GM21423 (cell line): Measurements from ENCODE around the gene ZNF142.

Experiments used
- ATAC-seq: cut with Tn5 transposase; IDR thresholded peaks from one replicate; pipeline ENCODE4 v1.9.1; 2021; ENCODE audit warnings: mild to moderate bottlenecking, moderate library complexity; ENCODE audit not compliant: unreplicated experiment

ZNF142 gene

DNA sequence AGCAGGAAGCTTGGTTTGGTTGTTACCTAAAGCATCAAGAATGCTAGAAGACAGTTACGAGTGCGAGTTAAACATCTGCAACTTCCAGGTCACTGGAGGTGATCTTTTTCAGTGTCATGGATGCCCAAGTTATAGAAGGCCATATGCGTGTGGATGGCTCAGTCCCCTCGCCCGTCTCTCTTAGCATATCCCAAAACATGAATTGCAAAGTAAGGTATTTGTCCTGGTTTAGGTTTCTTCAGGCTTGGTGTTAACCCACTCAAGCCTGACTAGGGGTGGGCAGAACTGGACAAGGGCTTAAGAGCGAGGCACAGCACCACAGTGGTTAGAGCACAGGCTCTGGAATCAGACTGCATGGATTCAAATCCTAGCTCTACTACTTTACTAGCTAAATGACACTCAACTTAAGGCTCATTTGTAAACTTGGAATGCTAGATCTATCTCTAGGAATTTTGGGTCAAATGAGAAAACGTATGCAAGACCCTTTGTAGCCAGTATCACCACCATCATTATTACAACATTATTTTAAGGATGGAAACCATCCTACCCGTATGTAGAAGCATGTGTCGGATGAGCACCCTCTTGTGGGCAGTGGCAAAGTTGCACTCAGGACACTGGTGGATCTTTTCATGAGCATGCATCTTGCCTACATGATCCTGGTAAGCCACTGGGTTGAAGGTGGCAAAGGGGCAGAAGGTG lies 11.2 kb downstream of the ZNF142 start:
- ATAC-seq = no peak

DNA sequence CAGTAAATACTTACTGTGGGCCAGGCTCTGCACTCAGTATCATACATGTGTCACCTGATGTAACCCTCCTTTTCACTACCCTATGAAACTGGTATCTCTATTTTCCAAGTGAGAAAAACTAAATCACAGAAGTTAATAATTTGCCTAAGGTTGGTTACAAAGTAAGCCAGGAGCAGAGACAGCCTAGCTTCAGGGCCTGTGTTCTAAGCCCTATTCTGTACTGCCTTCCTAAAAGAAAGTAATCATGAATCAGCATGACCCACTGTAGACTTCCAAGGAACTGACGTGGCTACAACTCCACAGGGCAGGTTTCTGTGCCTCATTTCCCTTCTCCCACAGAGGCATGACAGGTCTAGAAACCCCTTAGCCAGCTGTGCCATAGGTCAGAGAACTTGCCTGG lies 14.3 kb downstream of the ZNF142 start:
- peak; percentile 65 for ATAC-seq

GRCh38 chr2:218644721-218645120 lies 14.7 kb downstream of the ZNF142 start:
- no peak for ATAC-seq

DNA sequence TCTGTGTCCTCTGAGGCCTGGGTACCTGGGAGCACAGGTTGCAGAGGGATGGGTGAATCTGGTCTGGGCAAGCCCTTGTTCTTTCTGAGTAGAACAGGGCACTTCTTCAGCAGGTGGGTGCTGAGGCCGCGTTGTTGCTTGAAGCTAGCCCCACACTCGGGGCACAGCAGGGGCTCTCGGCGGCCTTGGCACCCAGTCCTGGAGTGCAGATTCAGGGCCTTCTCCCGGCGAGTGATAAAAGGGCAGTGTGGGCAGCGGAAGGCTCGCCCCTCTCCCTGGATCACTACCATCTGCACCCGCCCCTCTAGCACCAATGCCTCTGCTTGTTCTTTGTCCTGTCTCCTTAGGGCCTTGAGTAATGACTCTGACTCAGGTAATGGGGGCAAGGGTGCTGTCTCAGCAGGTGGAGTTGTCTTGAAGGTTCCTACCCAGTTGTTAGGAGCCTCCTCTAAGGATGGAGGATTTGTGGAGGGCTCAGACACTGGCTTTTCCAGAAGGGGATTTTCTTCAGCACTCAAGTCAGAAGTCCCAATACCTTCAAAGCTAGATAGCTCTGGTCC lies 15.6 kb downstream of the ZNF142 start:
- no peak for ATAC-seq

DNA sequence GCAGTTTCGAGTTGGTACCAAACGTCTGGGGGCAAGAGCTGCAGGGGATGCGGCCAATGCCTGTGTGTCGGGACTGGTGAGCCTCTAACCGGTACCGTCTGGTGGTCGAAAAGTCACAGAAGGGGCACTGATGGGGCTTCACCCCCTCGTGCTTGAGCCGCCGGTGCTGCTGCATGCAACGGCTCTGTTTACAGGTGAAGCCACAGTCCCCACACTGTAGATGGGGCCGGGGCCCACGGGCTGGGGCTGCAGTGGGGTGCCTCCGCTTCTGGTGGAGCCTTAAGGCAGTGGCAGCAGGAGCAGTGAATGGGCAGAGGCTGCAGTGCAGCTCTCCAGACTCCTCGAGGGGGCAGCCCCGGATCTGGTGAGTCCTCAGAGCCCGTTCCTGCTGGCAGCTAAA lies 16.6 kb downstream of the ZNF142 start:
- ATAC-seq = no peak

DNA sequence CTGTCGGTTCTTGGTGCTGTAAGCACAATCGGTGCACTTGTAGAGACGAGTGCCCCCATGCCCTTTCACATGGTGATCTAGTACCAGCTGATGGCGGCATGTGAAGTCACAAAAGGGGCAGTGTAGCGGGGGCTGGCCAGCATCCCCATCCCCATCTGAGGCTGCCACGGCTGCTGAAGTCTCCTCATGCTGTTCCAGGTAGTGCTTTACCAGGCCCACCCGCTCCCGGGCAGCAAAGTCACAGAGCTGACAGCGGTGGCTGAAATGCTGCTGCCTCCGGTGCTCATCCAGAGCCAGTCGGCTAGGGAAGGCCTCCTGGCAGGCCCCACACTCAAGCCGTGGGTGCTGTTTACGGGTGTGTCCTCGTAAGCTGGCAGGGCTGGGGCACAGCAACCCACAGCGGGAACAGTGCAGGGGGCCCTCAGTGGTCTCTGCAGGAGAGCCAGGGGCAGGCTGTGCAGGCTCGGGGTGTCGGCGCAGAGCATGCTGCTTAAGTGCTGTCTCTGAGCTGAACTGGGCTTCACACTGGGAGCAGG lies 17.2 kb downstream of the ZNF142 start:
- no peak for ATAC-seq

- no peak for ATAC-seq
Measured at GRCh38 chr2:218638372-218638771, 21.1 kb downstream of the ZNF142 start.

DNA sequence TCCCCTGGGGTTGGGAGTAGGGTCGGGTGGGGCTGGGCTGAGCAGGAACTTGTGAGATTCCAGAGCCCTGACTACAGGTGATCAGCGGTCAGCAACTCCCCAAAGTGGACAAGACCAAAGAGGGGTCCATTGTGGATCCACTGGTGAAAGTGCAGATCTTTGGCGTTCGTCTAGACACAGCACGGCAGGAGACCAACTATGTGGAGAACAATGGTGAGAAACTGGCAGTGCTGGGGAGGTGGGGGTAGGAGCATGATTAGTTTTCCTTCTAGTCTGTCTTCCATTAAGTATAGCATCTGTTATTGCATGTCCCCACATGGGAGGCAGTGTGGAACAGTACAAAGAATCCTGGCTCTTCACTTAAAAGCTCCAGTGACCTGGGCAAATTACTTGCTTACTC lies 23.7 kb downstream of the ZNF142 start:
- ATAC-seq = no peak

DNA sequence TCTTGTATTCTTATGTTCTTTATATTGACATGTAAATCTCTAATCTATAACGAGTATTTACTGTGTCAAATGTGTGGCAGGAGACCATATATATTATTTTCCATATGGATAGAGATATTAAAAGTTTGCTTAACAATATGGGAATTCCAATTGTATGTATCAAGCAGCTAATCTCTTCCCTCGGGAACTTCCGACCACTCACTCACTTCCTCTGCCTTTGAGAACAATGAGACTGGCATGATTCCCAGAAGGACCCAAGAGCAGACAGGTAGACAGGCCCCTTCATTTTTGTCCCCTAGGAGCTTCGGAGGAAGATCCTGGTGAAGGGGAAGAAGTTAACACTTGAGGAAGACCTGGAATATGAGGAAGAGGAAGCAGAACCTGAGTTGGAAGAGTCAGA lies 27.6 kb downstream of the ZNF142 start:
- ATAC-seq = no peak

DNA sequence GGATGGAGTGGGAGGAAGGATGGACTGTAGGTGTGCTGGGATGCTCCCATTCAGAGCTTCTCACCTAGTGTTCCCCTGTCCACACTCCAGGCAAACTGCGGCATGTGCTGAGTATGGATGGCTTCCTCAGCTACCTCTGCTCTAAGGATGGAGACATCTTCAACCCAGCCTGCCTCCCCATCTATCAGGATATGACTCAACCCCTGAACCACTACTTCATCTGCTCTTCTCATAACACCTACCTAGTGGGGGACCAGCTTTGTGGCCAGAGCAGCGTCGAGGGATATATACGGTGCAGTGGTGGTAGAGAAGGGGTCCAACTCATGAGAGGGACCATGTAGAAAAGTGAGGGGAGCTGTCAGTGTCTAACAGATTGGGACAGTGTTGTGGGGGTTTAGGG lies 31.5 kb downstream of the ZNF142 start:
- no peak for ATAC-seq

DNA sequence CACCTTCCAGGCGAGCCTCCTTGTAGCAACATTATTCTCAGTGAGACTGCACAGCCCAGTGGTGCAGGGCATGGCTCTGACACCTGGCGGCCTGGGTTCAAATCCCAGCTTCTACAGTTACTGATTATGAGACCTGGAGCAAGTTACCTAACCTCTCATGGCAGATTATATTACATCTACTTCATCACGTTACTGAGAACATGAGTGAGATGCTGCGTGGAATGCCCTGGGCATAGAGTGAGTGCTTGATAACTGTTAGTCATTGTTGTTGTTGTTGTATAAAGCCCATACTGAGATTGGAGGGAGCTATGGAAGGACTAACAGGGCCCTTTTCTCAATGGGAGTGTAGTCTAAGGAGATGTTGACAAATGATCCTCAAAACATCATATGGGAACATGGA lies 33.1 kb downstream of the ZNF142 start:
- ATAC-seq = no peak

DNA sequence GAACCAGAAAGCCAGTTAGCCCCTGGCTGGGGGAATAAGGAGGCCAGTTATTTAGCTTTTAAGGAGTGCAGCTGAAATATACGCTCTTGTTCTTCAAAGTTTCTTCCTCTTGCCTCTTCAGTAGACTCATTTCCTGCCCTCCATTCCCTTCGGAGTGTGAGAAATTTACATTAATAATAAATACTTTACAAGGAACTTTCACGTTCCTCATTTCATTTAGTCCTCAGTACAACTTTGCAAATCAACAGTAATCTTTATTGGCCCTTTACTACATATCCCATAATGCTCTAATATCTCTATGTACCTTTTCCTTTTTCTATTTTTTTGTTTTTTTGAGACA lies 36.1 kb downstream of the ZNF142 start:
- ATAC-seq = no peak

DNA sequence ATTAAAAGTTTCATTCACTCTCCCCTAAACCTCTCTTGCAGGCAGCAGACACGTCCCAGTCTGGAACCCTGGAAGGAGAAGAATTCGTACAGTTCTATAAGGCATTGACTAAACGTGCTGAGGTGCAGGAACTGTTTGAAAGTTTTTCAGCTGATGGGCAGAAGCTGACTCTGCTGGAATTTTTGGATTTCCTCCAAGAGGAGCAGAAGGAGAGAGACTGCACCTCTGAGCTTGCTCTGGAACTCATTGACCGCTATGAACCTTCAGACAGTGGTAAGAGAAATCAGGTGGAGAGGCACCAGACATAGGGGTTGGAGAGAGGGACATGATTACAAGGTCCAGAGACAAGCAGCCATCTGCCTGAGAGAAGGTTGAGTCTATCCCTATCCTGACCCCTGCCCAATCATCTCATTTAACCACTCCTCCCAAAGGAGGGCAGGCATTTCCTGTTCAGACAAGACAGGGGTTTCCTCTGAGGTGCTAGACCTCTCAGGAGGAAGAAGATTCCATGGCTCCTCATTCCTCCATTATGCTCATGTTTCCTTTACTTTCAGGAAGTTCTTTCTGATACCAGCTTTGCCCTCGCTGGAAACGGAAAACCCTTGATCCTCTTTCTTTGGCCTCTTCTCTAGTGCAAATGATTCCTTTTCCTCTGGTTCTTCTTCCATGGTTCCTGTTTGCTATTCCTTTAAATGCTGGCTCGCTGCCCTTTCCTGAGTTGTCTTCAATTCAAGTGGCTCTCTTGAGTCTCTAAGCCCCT lies 36.6 kb downstream of the ZNF142 start:
- ATAC-seq = no peak

DNA sequence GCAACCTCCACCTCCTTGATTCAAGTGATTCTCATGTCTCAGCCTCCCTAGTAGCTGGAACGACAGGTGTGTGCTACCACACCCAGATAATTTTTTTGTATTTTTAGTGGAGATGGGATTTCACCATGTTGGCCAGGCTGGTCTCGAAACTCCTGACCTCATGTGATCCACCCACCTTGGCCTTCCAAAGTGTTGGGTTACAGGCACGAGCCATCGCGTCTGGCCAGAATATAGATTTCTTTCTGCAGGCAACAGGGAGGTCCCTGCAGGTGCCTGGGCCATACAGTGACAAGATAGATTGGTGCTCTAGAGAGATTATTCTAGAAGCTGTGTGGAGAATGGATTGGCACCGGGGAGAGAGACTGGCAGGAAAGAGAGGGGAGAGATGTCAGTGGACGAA lies 38.4 kb downstream of the ZNF142 start:
- ATAC-seq = no peak

DNA sequence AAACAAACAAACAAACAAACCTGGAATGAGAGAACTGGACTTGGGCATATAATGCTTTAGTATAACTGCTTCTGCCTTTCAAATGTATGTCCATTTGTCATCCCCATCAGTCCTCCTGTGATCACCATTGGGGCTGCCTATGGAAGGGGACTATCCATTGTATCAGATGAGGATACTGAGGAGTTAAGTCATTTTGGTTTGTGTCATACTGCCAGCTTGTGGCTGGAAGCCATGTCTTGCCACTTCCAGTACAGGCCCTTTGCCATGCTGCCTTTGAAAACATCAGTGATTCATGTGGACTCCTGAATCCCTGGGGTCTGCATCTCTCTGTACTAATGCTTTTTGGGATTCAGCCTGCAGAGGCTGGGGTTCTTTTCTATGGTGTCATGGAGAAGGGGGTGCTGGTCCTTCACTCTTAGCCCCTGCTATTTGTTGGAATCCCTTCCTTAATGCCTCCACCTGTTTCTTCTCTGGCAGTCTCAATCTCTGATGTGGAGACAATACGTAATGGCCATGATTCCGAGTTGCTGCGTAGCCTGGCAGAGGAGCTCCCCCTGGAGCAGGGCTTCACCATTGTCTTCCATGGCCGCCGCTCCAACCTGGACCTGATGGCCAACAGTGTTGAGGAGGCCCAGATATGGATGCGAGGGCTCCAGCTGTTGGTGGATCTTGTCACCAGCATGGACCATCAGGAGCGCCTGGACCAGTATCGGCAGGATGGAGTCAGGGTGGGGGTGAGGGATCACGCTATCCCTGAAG lies 41.1 kb downstream of the ZNF142 start:
- no peak for ATAC-seq

- ATAC-seq = no peak
Measured at GRCh38 chr2:218615868-218616315, 43.5 kb downstream of the ZNF142 start.

GRCh38 chr2:218607436-218608115 lies 51.8 kb downstream of the ZNF142 start, which contains the start of gene PLCD4:
Gene PLCD4 (plus strand): TSS chr2:218607899. CDS start chr2:218615740, 7,841 bp downstream.
- no peak for ATAC-seq

- no peak for ATAC-seq
Measured at GRCh38 chr2:218605432-218605831, 54.0 kb downstream of the ZNF142 start.
